ENCODE data around the gene DEFB119.
"Not testable (repeated sequence)": the region's sequence is repeated elsewhere in the genome, so short reads cannot be mapped to it uniquely, and the experiment has no call there.

DEFB119 gene, protein sequence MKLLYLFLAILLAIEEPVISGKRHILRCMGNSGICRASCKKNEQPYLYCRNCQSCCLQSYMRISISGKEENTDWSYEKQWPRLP

DNA sequence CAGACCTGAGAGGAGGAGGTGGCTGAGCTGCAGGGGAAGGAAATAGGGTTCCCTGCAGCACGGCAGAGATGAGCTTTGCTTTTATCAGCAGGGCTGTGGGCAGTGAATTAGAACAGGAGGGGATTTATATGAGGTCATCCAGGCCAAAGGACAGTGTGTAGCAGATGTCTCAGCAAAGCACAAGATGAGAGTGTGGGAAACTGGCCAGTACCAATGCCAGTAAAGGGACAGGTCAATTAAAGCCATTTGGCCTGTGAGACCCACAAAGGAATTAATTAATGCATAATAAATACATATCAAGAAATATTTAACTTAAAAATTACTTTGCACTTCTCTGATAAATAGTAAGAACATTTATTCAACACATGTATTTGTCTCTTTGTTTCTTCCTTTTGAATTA lies at the start of gene DEFB119:
Gene DEFB119, minus strand, starts transcription at position 101 of the 400 bp plus-strand sequence. CDS start 107 bp downstream, outside the sequence.
- no peak for DNase-seq

DNA sequence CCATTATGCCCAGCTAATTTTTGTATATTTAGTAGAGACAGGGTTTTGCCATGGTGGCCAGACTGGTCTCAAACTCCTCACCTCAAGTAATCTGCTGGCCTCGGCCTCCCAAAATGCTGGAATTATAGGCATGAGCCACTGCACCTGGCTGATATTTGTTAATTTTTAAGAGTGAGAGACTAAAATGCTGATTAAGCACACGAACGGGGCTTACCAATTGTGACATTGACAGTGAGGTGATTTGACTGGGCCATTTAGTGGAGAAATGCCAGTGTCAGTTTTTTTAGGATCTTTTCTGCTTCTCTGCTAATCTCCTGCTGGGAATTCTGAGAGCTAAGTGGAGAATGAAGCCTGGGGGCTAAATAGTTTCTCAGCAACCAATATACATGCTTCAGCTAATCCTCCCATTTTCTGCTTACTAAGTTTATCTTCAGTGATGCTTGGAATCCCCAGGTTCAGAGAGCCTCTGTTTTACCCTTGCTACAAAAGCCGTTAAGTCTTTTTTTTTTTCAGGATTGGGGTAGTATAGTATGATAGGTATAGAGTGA lies 40.3 kb upstream of the DEFB119 start:
- DNase-seq: no peak

DNA sequence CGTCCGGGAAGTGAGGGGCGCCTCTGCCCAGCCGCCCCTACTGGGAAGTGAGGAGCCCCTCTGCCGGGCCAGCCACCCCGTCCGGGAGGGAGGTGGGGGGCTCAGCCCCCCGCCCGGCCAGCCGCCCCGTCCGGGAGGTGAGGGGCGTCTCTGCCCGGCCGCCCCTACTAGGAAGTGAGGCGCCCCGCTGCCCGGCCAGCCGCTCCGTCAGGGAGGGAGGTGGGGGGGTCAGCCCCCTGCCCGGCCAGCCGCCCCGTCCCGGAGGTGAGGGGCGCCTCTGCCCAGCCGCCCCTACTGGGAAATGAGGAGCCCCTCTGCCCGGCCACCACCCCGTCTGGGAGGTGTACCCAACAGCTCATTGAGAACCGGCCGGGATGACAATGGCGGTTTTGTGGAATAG lies 37.2 kb upstream of the DEFB119 start:
- not testable (repeated sequence) for DNase-seq

DNA sequence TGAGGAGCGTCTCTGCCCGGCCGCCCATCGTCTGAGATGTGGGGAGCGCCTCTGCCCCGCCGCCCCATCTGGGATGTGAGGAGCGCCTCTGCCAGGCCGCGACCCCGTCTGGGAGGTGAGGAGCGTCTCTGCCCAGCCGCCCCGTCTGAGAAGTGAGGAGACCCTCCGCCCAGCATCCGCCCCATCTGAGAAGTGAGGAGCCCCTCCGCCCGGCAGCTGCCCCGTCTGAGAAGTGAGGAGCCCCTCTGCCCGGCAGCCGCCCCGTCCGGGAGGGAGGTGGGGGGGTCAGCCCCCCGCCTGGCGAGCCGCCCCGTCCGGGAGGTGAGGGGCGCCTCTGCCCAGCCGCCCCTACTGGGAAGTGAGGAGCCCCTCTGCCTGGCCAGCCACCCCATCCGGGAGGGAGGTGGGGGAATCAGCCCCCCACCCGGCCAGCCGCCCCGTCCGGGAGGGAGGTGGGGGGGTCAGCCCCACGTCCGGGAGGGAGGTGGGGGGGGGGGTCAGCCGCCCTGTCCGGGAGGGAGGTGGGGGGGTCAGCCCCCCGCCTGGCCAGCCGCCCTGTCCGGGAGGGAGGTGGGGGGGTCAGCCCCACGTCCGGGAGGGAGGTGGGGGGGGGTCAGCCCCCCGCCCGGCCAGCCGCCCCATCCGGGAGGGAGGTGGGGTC lies 36.6 kb upstream of the DEFB119 start:
- not testable (repeated sequence) for DNase-seq

DNA sequence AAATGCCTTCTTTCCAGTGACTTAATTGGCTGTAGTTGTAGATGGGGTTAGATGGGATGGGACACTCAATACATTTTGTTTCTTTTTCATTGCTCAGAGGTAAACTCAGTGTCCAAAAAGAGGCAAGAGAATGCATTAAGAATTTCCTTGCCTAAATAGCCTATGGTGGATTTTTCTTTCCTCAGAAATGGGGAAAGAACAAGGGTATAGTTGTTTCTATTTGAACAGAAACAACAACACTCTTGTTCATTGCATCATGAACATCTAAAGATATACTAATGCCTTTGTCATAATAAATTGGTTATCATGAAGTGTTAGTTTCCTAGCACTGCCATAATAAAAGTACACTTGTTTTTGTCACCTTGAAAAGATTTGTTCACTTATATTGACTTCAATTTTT lies 35.4 kb upstream of the DEFB119 start:
- DNase-seq: no peak

DNA sequence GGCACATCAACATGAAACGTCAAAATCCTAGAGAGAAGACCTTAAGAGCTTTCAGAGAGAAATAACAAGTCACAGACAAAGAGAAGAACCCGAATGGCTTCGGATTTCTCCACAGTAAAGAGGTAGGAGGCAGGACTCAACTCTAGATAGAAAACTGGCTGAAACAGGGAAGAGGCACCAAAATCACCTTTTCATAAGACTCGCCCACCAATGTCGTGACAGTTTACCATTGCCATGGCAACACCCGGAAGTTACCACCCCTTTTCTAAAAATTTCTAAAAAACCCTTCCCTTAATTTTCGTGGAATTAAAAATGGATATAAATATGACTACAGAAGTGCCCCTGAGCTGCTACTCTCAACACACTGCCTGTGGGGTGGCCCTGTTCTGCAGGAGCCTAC lies 27.9 kb upstream of the DEFB119 start:
- no peak for DNase-seq

DNA sequence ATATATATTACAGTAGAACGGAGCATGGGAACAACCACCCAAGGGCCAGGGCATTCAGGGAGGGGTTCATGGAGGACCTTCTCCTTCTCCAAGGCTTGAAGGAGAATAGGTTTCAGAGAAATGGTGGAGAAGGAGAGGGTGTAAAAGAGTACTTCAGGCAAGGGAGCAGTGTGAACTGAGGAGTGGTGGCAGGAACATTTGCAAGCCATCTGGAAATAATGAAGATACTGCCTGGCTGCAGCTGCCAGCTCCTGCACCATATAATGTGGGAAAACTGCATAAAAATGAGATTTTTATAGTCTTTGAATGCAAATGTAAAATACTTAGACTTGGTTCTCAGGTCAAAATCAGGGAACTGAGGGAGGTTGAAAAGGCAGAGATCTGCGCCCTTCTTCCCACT lies 25.3 kb upstream of the DEFB119 start:
- no peak for DNase-seq

DNA sequence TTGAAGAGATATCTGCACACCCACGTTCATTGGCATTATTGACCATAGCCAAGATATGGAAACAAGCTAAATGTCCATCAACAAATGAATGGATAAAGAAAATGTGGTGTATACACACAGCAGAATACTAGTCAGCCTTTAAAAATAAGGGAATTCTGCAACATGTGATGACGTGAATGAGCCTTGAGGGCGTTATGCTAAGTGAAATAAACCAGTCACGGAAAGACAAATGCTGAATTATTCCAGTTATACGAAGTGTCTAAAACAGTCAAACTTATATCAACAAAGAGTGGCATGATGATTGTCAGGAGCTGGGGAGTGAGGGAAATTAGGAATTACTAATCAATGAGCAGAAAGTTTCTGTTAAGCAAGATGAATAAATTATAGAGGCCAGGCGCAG lies 24.0 kb upstream of the DEFB119 start:
- DNase-seq: no peak

DNA sequence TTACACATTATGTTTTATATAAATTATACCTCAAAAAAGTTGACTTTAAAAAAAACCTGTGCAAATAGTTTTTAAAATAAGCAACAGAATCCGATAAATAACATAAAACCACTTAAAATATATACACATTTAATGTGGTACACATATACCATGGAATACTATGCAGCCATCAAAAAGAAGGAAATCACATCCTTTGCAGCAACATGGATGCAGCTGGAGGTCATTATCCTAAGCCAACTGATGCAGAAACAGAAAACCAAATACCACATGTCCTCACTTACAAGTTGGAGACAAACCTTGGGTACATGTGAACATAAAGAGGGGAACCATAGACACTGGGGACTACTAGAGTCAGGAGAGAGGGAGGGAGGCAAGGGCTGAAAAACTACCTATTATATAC lies 19.6 kb upstream of the DEFB119 start:
- no peak for DNase-seq

DNA sequence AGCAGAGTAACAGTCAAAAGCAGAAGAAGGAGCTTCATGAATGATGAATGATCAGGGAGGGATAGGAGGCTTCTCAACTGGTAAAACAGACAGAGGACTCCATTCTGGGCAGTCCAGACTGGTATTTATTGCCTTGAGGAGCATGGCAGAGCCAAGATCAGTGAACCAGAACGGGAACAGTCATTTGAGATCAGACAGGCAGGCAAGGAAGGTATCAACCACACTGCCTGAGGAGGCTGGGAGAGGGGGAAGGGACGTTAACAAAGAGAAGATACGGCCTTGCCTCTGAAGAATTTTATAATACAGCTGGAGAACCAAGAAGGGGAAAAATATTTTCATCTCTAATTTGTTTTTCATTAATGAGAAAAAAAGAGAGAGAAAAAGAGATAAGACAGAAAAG lies 15.7 kb upstream of the DEFB119 start, which contains the start of gene DEFB121:
Gene DEFB121, minus strand, starts transcription at position 101 of the 400 bp plus-strand sequence. Its CDS starts 63 bp downstream, at position 38.
- no peak for DNase-seq

DNA sequence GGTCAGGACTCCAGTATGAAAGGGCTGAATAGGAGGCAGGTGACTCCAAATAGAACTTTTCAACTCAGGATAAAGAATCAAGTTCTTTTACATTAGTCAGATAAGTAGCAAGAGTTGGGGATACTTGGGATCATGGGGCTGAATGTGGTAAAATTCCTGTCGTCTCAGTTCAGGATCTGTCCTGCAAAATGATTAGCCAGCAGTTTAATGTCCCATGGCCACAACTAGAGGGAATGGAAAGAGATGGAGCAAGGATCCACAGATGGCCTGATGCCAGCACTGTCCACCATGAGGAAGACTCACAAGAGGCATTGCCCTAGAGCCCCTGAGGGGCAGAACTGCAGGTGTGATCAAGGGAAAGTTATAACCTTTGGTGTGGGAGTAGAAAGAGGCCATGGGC lies 13.5 kb upstream of the DEFB119 start:
- no peak for DNase-seq

DNA sequence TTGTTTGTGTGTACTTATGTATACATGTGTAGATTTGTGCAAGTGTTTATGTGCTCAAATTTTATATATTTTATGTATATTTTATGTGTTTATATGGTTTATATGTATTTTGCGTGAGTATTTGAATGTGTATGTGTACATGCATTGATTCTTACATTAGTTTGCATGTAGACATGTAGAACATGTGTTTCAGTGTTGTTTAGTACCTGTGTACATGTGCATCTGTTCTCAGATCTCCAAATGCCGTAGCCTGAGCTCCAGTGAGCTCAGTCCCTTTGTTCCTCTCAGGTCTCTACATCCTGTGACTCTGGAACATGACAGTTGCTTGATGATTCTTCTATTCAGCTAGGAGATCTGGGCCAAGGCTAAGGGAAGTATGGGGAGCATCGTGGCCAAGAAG lies 4.5 kb upstream of the DEFB119 start:
- no peak for DNase-seq

DNA sequence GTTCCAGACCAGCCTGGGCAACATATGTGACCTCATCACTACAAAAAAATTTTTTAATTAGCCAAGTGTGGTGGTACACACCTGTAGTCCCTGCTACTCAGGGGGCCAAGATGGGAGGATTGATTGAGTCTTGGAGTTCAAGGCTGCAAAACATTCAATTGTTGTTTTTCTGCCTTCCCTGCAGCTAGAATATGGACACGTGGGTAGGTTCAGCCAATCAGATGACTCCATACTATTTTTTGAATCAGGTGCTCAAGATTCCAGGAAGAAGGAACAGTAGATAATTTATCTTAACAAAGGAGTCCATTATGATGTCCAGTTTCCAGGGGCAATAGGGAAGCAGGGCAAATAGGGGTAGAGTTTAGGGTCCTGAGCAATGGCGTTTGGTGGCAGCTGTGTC lies 2.4 kb upstream of the DEFB119 start:
- DNase-seq: no peak

DNA sequence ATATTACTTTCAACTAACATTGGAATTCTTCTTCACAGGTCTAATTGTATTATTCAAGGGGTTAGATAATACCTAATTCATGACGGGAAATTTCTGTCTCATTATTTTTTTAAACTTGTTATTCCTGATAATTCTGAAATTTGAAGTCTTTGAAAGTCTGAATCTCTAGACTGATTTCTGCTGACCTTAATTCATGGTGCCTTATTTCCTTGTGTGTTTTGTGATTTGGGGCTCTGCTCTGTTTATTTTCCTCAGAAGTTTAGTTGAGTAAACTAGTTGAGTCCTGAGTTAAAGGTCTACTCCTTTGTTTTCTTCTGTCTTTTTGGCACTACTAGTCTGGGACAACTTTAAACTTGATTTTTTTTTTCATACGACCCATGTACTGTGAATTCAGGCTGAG lies 16.0 kb downstream of the DEFB119 start:
- DNase-seq: no peak

DNA sequence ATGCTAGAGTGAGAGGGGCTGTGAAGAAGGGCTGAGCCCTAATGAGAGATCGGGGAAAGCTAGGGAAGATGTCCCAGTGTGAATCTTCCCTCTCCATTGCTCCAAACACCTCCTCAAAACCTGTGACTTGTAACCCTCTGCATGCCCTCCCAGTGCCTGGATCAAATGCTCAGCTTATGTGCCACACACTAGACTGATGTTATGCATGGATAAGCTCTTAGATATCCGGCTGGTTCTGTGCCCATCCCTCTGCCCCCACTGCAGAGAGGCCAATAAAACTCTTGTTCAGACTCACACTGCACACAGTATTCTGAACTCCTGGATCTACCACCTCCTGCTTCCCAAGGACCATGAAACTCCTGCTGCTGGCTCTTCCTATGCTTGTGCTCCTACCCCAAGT lies 22.1 kb downstream of the DEFB119 start, which contains the start of gene DEFB118:
Gene DEFB118, plus strand, starts transcription at position 301 of the 400 bp plus-strand sequence. Its CDS starts 50 bp downstream, at position 351.
- DNase-seq: no peak

DNA sequence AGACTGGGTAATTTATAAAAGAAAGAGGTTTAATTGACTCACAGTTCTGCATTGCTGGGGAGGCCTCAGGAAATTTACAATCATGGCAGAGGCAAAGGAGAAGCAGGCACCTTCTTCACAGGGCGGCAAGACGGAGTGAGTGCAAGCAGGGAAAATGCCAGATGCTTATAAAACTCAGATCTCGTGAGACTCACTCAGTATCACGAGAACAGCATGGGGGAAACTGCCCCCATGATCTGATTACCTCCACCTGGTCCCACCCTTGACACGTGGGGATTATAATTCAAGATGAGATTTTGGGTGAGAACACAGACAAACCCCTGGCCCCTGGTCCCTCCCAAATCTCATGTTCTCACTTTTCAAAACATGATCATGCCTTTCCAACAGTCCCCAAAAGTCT lies 26.1 kb downstream of the DEFB119 start:
- not testable (repeated sequence) for DNase-seq

DNA sequence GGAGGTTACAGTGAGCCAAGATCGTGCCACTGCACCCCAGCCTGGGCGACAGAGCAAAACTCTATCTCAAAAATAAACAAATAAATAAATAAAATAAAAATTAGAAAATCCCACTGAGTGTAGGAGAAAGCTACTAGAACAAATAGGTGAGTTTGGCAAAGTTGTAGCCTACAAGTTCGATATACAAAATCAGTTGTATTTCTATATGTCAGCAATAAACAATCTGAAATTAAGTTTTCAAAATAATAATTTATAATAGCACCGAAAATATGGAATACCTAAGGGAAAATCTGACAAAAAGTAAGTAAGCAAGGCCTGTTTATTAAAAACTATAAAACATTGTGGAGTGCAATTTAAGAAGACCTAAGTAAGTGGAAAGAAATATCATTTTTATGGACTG lies 27.1 kb downstream of the DEFB119 start:
- no peak for DNase-seq

DNA sequence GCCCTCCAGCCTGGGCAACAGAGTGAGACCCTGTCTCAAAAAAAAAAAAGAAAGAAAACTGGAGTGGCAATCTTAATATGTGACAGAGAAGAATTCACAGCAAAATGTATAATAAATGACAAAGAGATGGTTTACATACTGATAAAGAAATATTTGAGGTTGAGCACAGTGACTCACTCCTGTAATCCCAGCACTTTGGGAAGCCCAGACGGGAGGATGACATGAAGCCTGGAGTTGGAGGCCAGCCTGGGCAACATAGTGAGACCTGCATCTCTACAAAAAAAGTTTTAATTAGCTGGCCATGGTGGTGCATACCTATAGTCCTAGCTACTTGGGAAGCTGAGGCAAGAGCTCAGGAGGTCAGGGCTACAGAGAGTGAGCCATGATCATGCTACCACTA lies 34.4 kb downstream of the DEFB119 start:
- no peak for DNase-seq

DNA sequence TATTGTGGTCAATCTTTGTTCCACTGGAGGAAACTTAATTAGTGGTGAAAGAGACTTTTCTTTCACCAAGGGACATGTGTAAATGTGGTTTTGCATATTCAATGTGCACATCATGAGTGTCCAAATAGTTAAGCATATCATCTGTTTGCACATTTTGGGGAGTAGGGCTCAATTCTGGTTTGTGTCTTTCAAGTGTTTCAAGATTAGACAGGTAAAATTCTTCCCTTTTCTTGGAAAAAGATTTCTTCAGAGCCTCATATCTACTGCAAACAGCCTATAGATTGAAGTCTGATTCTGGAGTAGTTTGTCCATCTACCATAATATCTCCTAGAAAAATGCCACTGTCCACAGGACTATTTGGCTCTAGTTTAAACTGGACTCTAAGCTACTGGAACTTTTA lies 48.9 kb downstream of the DEFB119 start:
- DNase-seq: no peak

DNA sequence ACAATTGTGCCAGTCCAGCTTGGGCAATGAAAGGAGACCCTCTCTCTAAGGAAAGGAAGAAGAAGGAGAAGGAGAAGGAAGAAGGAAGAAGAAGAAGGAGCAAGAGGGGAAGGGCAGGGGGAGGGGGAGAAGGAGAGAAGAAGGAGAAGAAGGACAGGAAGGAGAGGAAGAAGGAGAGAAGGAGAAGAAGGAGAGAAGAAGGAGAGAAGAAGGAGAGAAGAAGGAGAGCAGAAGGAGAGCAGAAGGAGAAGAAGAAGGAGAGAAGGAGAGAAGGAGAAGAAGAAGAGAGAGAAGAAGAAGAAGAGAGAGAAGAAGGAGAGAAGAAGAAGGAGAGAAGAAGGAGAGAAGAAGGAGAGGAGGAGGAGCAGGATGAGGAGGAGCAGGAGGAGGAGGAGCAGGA lies 59.5 kb downstream of the DEFB119 start:
- DNase-seq: no peak
